Measurements from ENCODE around the gene AHCTF1.

- TF ChIP-seq, protein P1, sequence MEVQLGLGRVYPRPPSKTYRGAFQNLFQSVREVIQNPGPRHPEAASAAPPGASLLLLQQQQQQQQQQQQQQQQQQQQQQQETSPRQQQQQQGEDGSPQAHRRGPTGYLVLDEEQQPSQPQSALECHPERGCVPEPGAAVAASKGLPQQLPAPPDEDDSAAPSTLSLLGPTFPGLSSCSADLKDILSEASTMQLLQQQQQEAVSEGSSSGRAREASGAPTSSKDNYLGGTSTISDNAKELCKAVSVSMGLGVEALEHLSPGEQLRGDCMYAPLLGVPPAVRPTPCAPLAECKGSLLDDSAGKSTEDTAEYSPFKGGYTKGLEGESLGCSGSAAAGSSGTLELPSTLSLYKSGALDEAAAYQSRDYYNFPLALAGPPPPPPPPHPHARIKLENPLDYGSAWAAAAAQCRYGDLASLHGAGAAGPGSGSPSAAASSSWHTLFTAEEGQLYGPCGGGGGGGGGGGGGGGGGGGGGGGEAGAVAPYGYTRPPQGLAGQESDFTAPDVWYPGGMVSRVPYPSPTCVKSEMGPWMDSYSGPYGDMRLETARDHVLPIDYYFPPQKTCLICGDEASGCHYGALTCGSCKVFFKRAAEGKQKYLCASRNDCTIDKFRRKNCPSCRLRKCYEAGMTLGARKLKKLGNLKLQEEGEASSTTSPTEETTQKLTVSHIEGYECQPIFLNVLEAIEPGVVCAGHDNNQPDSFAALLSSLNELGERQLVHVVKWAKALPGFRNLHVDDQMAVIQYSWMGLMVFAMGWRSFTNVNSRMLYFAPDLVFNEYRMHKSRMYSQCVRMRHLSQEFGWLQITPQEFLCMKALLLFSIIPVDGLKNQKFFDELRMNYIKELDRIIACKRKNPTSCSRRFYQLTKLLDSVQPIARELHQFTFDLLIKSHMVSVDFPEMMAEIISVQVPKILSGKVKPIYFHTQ (CRISPR knock-in tag; IDR thresholded peaks at IDR 0.05) = no peak
- TF ChIP-seq, protein P2, sequence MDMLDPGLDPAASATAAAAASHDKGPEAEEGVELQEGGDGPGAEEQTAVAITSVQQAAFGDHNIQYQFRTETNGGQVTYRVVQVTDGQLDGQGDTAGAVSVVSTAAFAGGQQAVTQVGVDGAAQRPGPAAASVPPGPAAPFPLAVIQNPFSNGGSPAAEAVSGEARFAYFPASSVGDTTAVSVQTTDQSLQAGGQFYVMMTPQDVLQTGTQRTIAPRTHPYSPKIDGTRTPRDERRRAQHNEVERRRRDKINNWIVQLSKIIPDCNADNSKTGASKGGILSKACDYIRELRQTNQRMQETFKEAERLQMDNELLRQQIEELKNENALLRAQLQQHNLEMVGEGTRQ (CRISPR knock-in tag; IDR thresholded peaks at IDR 0.05) = no peak
- TF ChIP-seq, protein P3, sequence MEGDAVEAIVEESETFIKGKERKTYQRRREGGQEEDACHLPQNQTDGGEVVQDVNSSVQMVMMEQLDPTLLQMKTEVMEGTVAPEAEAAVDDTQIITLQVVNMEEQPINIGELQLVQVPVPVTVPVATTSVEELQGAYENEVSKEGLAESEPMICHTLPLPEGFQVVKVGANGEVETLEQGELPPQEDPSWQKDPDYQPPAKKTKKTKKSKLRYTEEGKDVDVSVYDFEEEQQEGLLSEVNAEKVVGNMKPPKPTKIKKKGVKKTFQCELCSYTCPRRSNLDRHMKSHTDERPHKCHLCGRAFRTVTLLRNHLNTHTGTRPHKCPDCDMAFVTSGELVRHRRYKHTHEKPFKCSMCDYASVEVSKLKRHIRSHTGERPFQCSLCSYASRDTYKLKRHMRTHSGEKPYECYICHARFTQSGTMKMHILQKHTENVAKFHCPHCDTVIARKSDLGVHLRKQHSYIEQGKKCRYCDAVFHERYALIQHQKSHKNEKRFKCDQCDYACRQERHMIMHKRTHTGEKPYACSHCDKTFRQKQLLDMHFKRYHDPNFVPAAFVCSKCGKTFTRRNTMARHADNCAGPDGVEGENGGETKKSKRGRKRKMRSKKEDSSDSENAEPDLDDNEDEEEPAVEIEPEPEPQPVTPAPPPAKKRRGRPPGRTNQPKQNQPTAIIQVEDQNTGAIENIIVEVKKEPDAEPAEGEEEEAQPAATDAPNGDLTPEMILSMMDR (IDR thresholded peaks at IDR 0.05) = no peak
- TF ChIP-seq, protein P4, sequence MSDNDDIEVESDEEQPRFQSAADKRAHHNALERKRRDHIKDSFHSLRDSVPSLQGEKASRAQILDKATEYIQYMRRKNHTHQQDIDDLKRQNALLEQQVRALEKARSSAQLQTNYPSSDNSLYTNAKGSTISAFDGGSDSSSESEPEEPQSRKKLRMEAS (CRISPR knock-in tag; IDR thresholded peaks at IDR 0.05) = no peak
- no peak for TF ChIP-seq SOX15 (CRISPR knock-in tag; IDR thresholded peaks at IDR 0.05)
- no peak for TF ChIP-seq NR2C2 (CRISPR knock-in tag; IDR thresholded peaks at IDR 0.05)
- TF ChIP-seq, protein P5, sequence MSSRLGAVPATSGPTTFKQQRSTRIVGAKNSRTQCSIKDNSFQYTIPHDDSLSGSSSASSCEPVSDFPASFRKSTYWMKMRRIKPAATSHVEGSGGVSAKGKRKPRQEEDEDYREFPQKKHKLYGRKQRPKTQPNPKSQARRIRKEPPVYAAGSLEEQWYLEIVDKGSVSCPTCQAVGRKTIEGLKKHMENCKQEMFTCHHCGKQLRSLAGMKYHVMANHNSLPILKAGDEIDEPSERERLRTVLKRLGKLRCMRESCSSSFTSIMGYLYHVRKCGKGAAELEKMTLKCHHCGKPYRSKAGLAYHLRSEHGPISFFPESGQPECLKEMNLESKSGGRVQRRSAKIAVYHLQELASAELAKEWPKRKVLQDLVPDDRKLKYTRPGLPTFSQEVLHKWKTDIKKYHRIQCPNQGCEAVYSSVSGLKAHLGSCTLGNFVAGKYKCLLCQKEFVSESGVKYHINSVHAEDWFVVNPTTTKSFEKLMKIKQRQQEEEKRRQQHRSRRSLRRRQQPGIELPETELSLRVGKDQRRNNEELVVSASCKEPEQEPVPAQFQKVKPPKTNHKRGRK (CRISPR knock-in tag; IDR thresholded peaks at IDR 0.05; ENCODE audit: borderline replicate concordance) = no peak
- no peak for TF ChIP-seq NR3C1 (CRISPR knock-in tag; conservative IDR thresholded peaks at IDR 0.05; ENCODE audit: low read depth)
- TF ChIP-seq, protein P6, sequence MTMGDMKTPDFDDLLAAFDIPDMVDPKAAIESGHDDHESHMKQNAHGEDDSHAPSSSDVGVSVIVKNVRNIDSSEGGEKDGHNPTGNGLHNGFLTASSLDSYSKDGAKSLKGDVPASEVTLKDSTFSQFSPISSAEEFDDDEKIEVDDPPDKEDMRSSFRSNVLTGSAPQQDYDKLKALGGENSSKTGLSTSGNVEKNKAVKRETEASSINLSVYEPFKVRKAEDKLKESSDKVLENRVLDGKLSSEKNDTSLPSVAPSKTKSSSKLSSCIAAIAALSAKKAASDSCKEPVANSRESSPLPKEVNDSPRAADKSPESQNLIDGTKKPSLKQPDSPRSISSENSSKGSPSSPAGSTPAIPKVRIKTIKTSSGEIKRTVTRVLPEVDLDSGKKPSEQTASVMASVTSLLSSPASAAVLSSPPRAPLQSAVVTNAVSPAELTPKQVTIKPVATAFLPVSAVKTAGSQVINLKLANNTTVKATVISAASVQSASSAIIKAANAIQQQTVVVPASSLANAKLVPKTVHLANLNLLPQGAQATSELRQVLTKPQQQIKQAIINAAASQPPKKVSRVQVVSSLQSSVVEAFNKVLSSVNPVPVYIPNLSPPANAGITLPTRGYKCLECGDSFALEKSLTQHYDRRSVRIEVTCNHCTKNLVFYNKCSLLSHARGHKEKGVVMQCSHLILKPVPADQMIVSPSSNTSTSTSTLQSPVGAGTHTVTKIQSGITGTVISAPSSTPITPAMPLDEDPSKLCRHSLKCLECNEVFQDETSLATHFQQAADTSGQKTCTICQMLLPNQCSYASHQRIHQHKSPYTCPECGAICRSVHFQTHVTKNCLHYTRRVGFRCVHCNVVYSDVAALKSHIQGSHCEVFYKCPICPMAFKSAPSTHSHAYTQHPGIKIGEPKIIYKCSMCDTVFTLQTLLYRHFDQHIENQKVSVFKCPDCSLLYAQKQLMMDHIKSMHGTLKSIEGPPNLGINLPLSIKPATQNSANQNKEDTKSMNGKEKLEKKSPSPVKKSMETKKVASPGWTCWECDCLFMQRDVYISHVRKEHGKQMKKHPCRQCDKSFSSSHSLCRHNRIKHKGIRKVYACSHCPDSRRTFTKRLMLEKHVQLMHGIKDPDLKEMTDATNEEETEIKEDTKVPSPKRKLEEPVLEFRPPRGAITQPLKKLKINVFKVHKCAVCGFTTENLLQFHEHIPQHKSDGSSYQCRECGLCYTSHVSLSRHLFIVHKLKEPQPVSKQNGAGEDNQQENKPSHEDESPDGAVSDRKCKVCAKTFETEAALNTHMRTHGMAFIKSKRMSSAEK (CRISPR knock-in tag; IDR thresholded peaks at IDR 0.05; ENCODE audit: borderline replicate concordance) = no peak
Observed at GRCh38 chr1:246824541-246824940, 107.2 kb downstream of the AHCTF1 start.

Data from WTC11 (cell line).